Ishikawa (cell line): ENCODE measurements around the gene TM2D3.

Experiments used
- MAX ChIP-seq: IDR thresholded peaks from 2 replicates; pipeline ENCODE4 v1.6.1; 2012
- REST ChIP-seq: IDR thresholded peaks from 2 replicates; pipeline ENCODE4 v1.6.1; 2012; ENCODE audit warnings: low read depth, mild to moderate bottlenecking
- TAF1 ChIP-seq: IDR thresholded peaks from 2 replicates; pipeline ENCODE4 v1.6.1; 2012; ENCODE audit warnings: low read depth, mild to moderate bottlenecking

GRCh38 chr15:101639667-101640066, 12.5 kb downstream of the TM2D3 start:
- TF ChIP-seq MAX (no peak), REST (no peak), TAF1 (no peak)
